GM19455 (cell line): ENCODE measurements around the gene ALG8.
"Not testable (repeated sequence)": the region's sequence is repeated elsewhere in the genome, so short reads cannot be mapped to it uniquely, and the experiment has no call there.

Experiments used
- ATAC-seq: cut with Tn5 transposase; IDR thresholded peaks from one replicate; pipeline ENCODE4 v1.9.1; 2021; ENCODE audit not compliant: unreplicated experiment

The ALG8 gene

GRCh38 chr11:78072455-78072854, 67.0 kb downstream of the ALG8 start:
- ATAC-seq, result no peak

GRCh38 chr11:78071717-78072116, 67.7 kb downstream of the ALG8 start:
- no peak for ATAC-seq

GRCh38 chr11:78070621-78071020, 68.8 kb downstream of the ALG8 start:
- ATAC-seq, result no peak

GRCh38 chr11:78069465-78069864, 70.0 kb downstream of the ALG8 start:
- ATAC-seq, result no peak

DNA sequence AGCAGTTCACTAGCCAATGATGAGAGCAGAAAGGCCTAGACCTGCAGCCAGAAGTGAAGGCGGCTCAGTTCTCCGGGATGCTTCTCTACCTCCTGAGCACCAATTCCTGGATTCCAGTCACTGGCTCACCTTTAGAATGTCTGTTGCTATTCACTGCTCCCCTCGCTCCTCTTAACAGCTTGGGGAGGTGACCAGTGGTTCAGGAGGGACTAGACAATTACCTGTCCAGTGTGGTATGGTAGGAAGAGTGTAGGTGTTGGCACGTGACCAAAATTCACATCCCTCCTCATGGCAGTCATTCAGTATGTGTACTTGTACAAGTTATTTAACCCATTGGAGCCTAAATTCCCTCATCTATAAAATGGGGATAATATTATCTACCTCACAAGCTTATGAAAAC, 71.7 kb downstream of the ALG8 start:
- no peak for ATAC-seq

- no peak for ATAC-seq
These were observed 73.0 kb downstream of the ALG8 start for GRCh38 chr11:78066471-78066870.

DNA sequence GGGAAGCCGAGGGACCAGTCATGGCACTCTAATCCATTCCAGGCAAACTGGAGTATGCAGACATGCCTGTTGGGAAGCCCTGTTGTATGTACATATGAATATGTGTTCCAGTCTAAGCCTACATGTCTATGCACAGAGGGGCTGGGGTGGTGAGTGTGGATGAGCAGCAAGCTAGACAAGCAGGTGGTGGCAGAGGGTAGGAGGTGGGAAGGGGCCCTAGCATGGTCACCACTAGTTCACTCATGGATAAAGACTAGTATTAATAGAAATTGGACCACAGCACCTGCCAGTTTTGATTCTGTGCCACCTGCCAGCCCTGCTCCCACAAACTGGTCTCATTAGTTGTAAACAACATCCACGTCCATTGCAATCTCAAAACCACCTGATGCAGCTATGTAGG, 74.2 kb downstream of the ALG8 start:
- no peak for ATAC-seq

GRCh38 chr11:78063440-78064181, 75.8 kb downstream of the ALG8 start, which contains the start of gene THRSP:
TSS of gene THRSP (plus strand) at chr11:78063861. CDS start at chr11:78063882, 21 bp downstream.
- no peak for ATAC-seq

GRCh38 chr11:78062671-78063070, 76.8 kb downstream of the ALG8 start:
- ATAC-seq, result no peak

DNA sequence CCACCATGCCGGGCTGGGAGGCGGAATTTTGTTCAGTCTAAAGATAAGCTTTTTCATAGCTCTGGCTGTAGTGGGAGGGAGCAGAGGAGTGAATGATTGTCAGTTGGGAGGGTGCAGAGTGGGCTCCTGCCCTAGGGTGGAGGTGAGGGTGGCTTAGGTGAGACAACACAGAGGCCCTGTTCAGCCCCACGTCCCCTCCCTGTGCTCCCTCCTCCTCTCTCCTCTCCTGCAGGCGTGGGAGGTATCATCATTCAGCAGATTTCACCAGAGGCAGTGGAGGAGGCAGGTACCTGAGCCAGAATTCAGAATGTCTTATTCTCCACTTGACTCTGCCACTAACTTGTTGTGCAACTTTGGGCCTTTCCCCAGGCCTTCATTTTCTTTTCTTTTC, 77.5 kb downstream of the ALG8 start:
- no peak for ATAC-seq

DNA sequence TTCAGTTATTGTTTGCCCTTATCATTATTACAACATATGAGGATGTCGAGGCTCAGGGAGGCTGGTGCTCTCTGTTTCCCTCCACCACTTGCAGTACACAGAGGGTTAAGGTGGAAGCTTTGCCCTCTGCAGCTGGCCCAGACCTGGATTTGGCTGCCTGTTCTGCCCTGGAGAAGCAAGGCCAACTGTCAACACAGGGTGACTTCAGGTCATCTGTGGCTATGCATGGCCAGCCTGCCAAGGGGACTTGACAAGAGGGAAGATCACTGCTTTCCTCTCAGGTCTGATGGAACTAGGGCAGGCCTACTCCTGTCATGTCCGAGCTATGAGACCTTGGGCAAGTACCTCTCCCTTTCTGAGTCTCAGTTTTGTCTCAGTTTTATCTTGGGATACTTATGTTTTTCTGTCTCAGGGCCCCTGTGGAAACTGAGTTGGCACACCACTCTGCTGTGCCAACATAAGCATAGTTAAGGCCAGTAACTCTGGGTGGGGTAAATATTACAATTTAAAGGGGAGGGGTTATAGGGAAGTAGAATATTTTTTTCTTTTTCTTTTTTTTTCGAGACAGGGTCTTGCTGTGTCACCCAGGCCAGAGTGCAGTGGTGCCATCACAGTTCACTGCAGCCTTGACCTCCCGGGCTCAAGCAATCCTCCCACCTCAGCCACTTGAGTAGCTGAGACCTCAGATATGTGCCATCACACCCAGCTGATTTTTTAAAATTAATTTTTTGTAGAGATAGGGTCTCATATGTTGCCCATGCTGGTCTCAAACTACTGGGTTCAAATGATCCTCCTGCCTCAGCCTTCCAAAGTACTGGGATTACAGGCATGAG, 78.1 kb downstream of the ALG8 start:
- ATAC-seq, result no peak

GRCh38 chr11:78060533-78060932, 78.9 kb downstream of the ALG8 start:
- ATAC-seq, result no peak

DNA sequence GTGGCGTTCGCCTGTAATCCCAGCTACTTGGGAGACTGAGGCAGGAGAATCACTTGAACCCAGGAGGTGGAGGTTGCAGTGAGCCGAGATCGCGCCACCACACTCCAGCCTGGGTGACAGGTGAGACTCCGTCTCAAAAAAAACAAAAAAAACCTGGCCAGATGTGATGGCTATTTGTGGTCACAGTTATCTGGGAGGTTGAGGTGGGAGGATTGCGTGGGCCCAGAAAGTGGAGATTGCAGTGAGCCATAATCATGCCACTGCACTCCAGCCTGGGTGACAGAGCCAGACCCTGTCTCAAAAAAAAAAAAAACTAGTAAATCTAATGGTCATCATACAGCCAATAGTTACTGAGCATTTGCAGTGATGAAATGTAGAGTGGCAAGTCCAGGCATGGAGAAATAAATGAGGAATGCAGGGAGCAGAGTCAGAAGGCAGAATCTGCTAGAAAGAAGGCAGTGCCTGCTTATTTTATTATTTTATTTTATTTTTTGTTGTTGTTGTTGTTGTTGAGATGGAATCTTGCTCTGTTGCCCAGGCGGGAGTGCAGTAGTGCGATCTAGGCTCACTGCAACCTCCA, 79.6 kb downstream of the ALG8 start:
- not testable (repeated sequence) for ATAC-seq

GRCh38 chr11:78057462-78058055, 81.9 kb downstream of the ALG8 start:
- ATAC-seq, result no peak

DNA sequence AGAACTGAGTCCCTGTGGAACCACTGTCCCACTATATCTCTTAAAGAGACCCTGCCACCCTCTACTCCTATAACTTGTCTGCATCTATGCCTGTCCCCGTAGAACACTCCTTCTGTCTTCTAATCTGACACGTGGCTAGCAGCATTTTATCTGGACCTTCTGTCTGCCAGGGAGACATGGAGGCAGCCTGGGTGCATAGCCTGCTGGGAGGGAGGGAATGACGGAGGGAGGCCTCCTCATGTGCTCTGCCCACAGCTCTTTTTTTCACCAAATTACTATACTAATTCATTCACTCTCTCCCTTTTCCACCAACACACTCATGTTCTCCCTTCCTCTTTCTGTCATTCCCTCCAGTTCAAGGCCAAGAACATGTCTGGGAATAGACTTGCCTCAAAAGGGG, 83.3 kb downstream of the ALG8 start:
- ATAC-seq, result no peak

DNA sequence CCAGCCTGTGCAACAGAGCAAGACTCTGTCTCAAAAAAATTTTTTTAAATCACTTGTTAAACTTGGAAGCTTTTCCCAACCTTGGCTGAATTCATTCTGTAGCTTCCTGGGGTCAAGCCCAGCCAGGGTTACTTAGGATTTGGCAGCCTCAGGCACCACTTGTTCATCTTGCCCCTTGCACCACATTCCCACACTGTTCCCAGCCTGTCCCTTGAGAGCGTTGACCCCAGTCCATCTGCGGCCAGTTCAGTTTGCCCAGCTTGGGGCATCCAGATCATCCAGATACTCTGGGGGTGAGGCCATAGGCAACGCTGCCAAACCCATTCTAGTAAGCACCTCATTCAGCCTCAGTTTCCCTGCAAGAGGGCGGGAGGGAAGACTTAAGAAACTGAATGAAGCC, 84.5 kb downstream of the ALG8 start:
- ATAC-seq, result no peak

- ATAC-seq, result no peak
These were observed 88.2 kb downstream of the ALG8 start for GRCh38 chr11:78050964-78051831.
